H1 (cell line): ENCODE data around the gene CD48. TPM values are rescaled to one million over a fixed set of nuclear protein-coding genes. Genes with fewer than 3 reads are reported as not detected.

Experiments
- CTCF ChIA-PET: fragments of 300-600 bp; sonication (Branson Sonifier 250); formaldehyde crosslinking; loops from one replicate; lab custom pipeline; 2021; ENCODE audit not compliant: partially characterized antibody; lab: Charles Lee
- POLR2A ChIA-PET: fragments of 300-600 bp; sonication (Branson Sonifier 250); formaldehyde crosslinking; loops from one replicate; lab custom pipeline; 2021; ENCODE audit warnings: inconsistent platforms; ENCODE audit not compliant: partially characterized antibody; lab: Charles Lee
- DNase-seq, 2 experiments: peaks; one replicate each; pipeline versions ENCODE4 v3.0.0 to v3.0.0-alpha.2; 2010 to 2022; ENCODE audit warnings: low spot score in 2 of 2, low read depth in 1 of 2, mixed read lengths in 1 of 2
- FAIRE-seq: peaks from 2 replicates; lab custom pipeline; 2011; peaks lifted over from hg19 to GRCh38; lab: Jason Lieb, UNC
- H2AFZ ChIP-seq: 2 replicates; pipeline ENCODE4 v1.8.1; 2012; ENCODE audit warnings: low read length, inconsistent platforms
- H2AK5ac ChIP-seq: 2 replicates; pipeline ENCODE4 v1.6.1; 2013; ENCODE audit warnings: low read depth, low read length
- H2BK120ac ChIP-seq: replicated peaks from 2 replicates; pipeline ENCODE3; 2013; ENCODE audit warnings: low read depth, low read length, inconsistent platforms
- H2BK12ac ChIP-seq: 2 replicates; pipeline ENCODE4 v1.6.1; 2013; ENCODE audit warnings: low read depth, low read length
- H2BK15ac ChIP-seq: 2 replicates; pipeline ENCODE4 v1.6.1; 2013; ENCODE audit warnings: low read length
- H2BK20ac ChIP-seq: 2 replicates; pipeline ENCODE4 v1.6.1; 2013; ENCODE audit warnings: low read length
- H2BK5ac ChIP-seq: 2 replicates; pipeline ENCODE4 v1.6.1; 2013; ENCODE audit warnings: low read depth, low read length
- H3K14ac ChIP-seq: 2 replicates; pipeline ENCODE4 v1.6.1; 2013; ENCODE audit warnings: inconsistent platforms; ENCODE audit not compliant: insufficient read length
- H3K18ac ChIP-seq: 2 replicates; pipeline ENCODE4 v1.6.1; 2013; ENCODE audit warnings: low read length; ENCODE audit errors: extremely low read depth
- H3K23ac ChIP-seq: 2 replicates; pipeline ENCODE4 v1.6.1; 2013; ENCODE audit warnings: inconsistent platforms; ENCODE audit not compliant: insufficient read length
- H3K23me2 ChIP-seq: 2 replicates; pipeline ENCODE4 v1.6.1; 2013; ENCODE audit warnings: low read depth, low read length
- H3K27ac ChIP-seq: 2 replicates; pipeline ENCODE4 v1.6.1; 2011; ENCODE audit warnings: low read depth, low read length, inconsistent platforms
- H3K27me3 ChIP-seq, 4 experiments: replicated peaks in 1 of 4; 1 replicate in 1 of 4; 2 replicates in 3 of 4; pipeline versions ENCODE4 v1.6.1 to v1.8.1; 2011 to 2013; ENCODE audit warnings: low read length in 3 of 4, mild to moderate bottlenecking in 3 of 4, inconsistent platforms in 2 of 4, mixed read lengths in 2 of 4, moderate library complexity in 1 of 4; ENCODE audit not compliant: control insufficient read depth in 3 of 4, insufficient read depth in 3 of 4; ENCODE audit errors: extremely low read depth in 1 of 4
- H3K36me3 ChIP-seq, 4 experiments: 2 replicates each; pipeline versions ENCODE4 v1.6.1 to v1.8.1; 2011 to 2013; ENCODE audit warnings: mild to moderate bottlenecking in 4 of 4, low read length in 3 of 4, moderate library complexity in 2 of 4, control low read depth in 1 of 4, inconsistent platforms in 1 of 4; ENCODE audit not compliant: insufficient read depth in 4 of 4, control insufficient read depth in 2 of 4
- H3K4ac ChIP-seq: replicated peaks from 2 replicates; pipeline ENCODE3; 2013; ENCODE audit warnings: low read length, low read depth, mixed read lengths, inconsistent platforms; ENCODE audit not compliant: insufficient read length
- H3K4me1 ChIP-seq, 4 experiments: replicated peaks in 1 of 4; 1 replicate in 1 of 4; 2 replicates in 3 of 4; pipeline versions ENCODE4 v1.6.1 to v1.8.1; 2011 to 2013; ENCODE audit warnings: low read length in 3 of 4, inconsistent platforms in 2 of 4, mixed read lengths in 1 of 4; ENCODE audit not compliant: insufficient read depth in 4 of 4, control insufficient read depth in 3 of 4
- H3K4me2 ChIP-seq, 2 experiments: 2 replicates each; pipeline versions ENCODE4 v1.6.1 to v1.8.1; 2011 to 2013; ENCODE audit warnings: low read depth in 2 of 2, low read length in 2 of 2, control low read depth in 1 of 2, inconsistent platforms in 1 of 2, mild to moderate bottlenecking in 1 of 2; ENCODE audit not compliant: insufficient read depth in 1 of 2
- H3K4me3 ChIP-seq, 4 experiments: fragments of 200-600, 300-600 bp in 1 of 4; sonication (generic), shearing (Covaris generic), sonication (Bioruptor Twin) in 1 of 4; 2 replicates each; pipeline versions ENCODE4 v1.5.1 to v1.8.1; 2011 to 2016; ENCODE audit warnings: low read length in 4 of 4, low read depth in 3 of 4, control low read depth in 2 of 4, inconsistent platforms in 2 of 4, mild to moderate bottlenecking in 2 of 4, mixed read lengths in 1 of 4, moderate library complexity in 1 of 4; ENCODE audit not compliant: insufficient read depth in 2 of 4; ENCODE audit errors: extremely low read depth in 1 of 4
- H3K56ac ChIP-seq: replicated peaks from 2 replicates; pipeline ENCODE3; 2013; ENCODE audit warnings: low read depth, mild to moderate bottlenecking, mixed read lengths, low read length, inconsistent platforms; ENCODE audit not compliant: insufficient read length
- H3K79me1 ChIP-seq: 2 replicates; pipeline ENCODE4 v1.6.1; 2013; ENCODE audit warnings: low read depth, low read length, control low read depth
- H3K79me2 ChIP-seq, 2 experiments: 2 replicates each; pipeline versions ENCODE4 v1.6.1 to v1.8.1; 2012 to 2013; ENCODE audit warnings: low read length in 2 of 2, mild to moderate bottlenecking in 2 of 2, inconsistent platforms in 1 of 2; ENCODE audit not compliant: insufficient read depth in 2 of 2, control insufficient read depth in 1 of 2
- H3K9ac ChIP-seq, 4 experiments: replicated peaks in 1 of 4; 1 replicate in 1 of 4; 2 replicates in 3 of 4; pipeline versions ENCODE4 v1.6.1 to v1.8.1; 2011 to 2013; ENCODE audit warnings: low read depth in 3 of 4, low read length in 3 of 4, control low read depth in 2 of 4, mild to moderate bottlenecking in 2 of 4, moderate library complexity in 2 of 4, inconsistent platforms in 1 of 4; ENCODE audit errors: extremely low read depth in 1 of 4
- H3K9me3 ChIP-seq, 2 experiments: 2 replicates each; pipeline versions ENCODE4 v1.6.1 to v1.8.1; 2012 to 2013; ENCODE audit warnings: mild to moderate bottlenecking in 2 of 2, moderate library complexity in 2 of 2, control low read depth in 1 of 2, inconsistent platforms in 1 of 2, low read depth in 1 of 2, low read length in 1 of 2, mixed read lengths in 1 of 2; ENCODE audit not compliant: insufficient read depth in 2 of 2
- H4K20me1 ChIP-seq, 2 experiments: replicated peaks in 1 of 2; 2 replicates each; pipeline versions ENCODE3 to v1.8.1; 2011 to 2013; ENCODE audit warnings: inconsistent platforms in 2 of 2, low read length in 2 of 2, mild to moderate bottlenecking in 1 of 2; ENCODE audit not compliant: insufficient read depth in 2 of 2, control insufficient read depth in 1 of 2
- H4K5ac ChIP-seq: 2 replicates; pipeline ENCODE4 v1.6.1; 2013; ENCODE audit warnings: low read length, low read depth, mixed read lengths, inconsistent platforms; ENCODE audit not compliant: insufficient read length
- H4K8ac ChIP-seq: 2 replicates; pipeline ENCODE4 v1.8.0; 2013; ENCODE audit warnings: mild to moderate bottlenecking, moderate library complexity, low read length, inconsistent platforms; ENCODE audit not compliant: insufficient read depth; ENCODE audit errors: extremely low read depth
- H4K91ac ChIP-seq: replicated peaks from 2 replicates; pipeline ENCODE3; 2013; ENCODE audit warnings: low read length, mixed read lengths, inconsistent platforms; ENCODE audit not compliant: insufficient read length
- E2F6 ChIP-seq: IDR thresholded peaks from 2 replicates; pipeline ENCODE4 v1.6.1; 2012; ENCODE audit warnings: inconsistent platforms
- JUN ChIP-seq: IDR thresholded peaks from 2 replicates; pipeline ENCODE4 v1.6.1; 2011; ENCODE audit warnings: low read depth, mild to moderate bottlenecking, improper control_type of control experiment, low read length
- KDM5A ChIP-seq: fragments of 200-600 bp; IDR thresholded peaks from 2 replicates; pipeline ENCODE4 v1.7.1; 2012; ENCODE audit warnings: mild to moderate bottlenecking, low read length, inconsistent platforms, mixed read lengths
- NRF1 ChIP-seq: IDR thresholded peaks from 2 replicates; pipeline ENCODE4 v1.6.1; 2011; ENCODE audit warnings: mild to moderate bottlenecking, low read depth, low read length, improper control_type of control experiment
- POU5F1 ChIP-seq: IDR thresholded peaks from 2 replicates; pipeline ENCODE4 v1.6.1; 2011; ENCODE audit warnings: low read depth, mild to moderate bottlenecking, low read length, moderate library complexity
- SP1 ChIP-seq: IDR thresholded peaks from 2 replicates; pipeline ENCODE4 v1.6.1; 2011; ENCODE audit warnings: low read depth, low read length
- USF2 ChIP-seq: IDR thresholded peaks from 2 replicates; pipeline ENCODE4 v1.6.1; 2011; ENCODE audit warnings: low read length, improper control_type of control experiment
- YY1 ChIP-seq: IDR thresholded peaks from 2 replicates; pipeline ENCODE4 v1.6.1; 2011; ENCODE audit warnings: low read depth, mild to moderate bottlenecking, low read length
- WGBS, 2 experiments: shearing (Covaris generic) in 1 of 2; methylation state at CpG; one replicate each; pipeline versions ENCODE4 v1.1.6 to v1.1.7; 2013 to 2015; ENCODE audit warnings: low lambda C conversion rate in 2 of 2, mixed read lengths in 2 of 2, inconsistent platforms in 1 of 2, low coverage in 1 of 2, missing lambda C conversion rate in 1 of 2; ENCODE audit not compliant: insufficient replicate concordance in 2 of 2, insufficient coverage in 1 of 2, insufficient read length in 1 of 2; ENCODE audit errors: extremely low coverage in 1 of 2, missing lambda C conversion rate in 1 of 2; 5-methylcytosine and 5-hydroxymethylcytosine counted together
- polyA plus RNA-seq, 7 experiments: library from polyadenylated mRNA; depleted of rRNA in 3 of 7; stranded (reverse) in 5 of 7; unstranded in 2 of 7; fragments of >200 nt in 5 of 7; fragments of 200-250 nt in 2 of 7; gene quantifications; 1 replicate in 5 of 7; 2 replicates in 1 of 7; 4 replicates in 1 of 7; pipeline versions ENCODE4 v1.2.1 to v1.2.3, GENCODE V29; 2011 to 2013; ENCODE audit warnings: missing spikeins in 2 of 7, mixed read lengths in 2 of 7
- total RNA-seq: library from RNA; stranded (reverse); fragmentation: NEBNext Ultra II Directional; extraction: Animal tissue kit (Norgen Biotek cat#: 25700); gene quantifications from 2 replicates; pipeline ENCODE4 v1.2.1, GENCODE V29; 2021

CD48 gene
- total and polyA plus RNA-seq, 2 of the 8 experiments (the other 6 are each of a cell fraction or from before 2014, with no cell fraction given), result 0.08 TPM; not detected in 1

- Histone ChIP-seq H4K20me1 (no peaks in the 10 kb centered on the region), H3K4me3 (no peak overlapping the region), H2BK20ac (no peak overlapping the region), H3K23me2 (no peaks in the 10 kb centered on the region), H3K18ac (no peak overlapping the region), H3K79me1 (no peaks in the 10 kb centered on the region), H2AK5ac (no peak overlapping the region), H2BK5ac (no peak overlapping the region), H3K23ac (no peak overlapping the region), H3K27ac (no peak overlapping the region), H2AFZ (no peak overlapping the region), H3K9me3 (no peaks in the 10 kb centered on the region), H4K8ac (no peak overlapping the region), H2BK15ac (no peak overlapping the region), H4K91ac (no peak overlapping the region), H4K5ac (no peak overlapping the region), H3K4me1 (peaks cover 0 to 4% (median 0%) of the 10 kb centered on the region in 4 experiments; a peak in 1 of 7 replicates), H3K27me3 (no peaks in the 10 kb centered on the region), H3K4me2 (no peak overlapping the region), H3K79me2 (no peaks in the 10 kb centered on the region), H3K9ac (no peak overlapping the region), H3K4ac (no peak overlapping the region), H3K14ac (no peak overlapping the region), H2BK120ac (no peak overlapping the region), H3K56ac (no peak overlapping the region), H3K36me3 (no peaks in the 10 kb centered on the region), H2BK12ac (no peak overlapping the region)
- WGBS, 2 experiments, result 71% methylated on average over 4 of the region's 4 CpGs; no CpG with 5 or more reads in 1 of the 2 experiments
- FAIRE-seq (no peak), DNase-seq (no peak)
- no peak for TF ChIP-seq KDM5A
- no peak for TF ChIP-seq POU5F1
- TF ChIP-seq NRF1, result no peak
- TF ChIP-seq YY1, result no peak
- TF ChIP-seq SP1, result no peak
- TF ChIP-seq JUN, result no peak
- TF ChIP-seq E2F6, result no peak
- no peak for TF ChIP-seq USF2
- ChIA-PET CTCF (interaction anchor here (0.5 to 7.7 kb wide), 21 partner anchors 8 to 702 kb away, joined by 3 to 77 read pairs (median 4); partner anchors contain the start of genes CD244, ITLN2 and KLHDC9), POLR2A (no interaction called here)
Measured at GRCh38 chr1:160682983-160683865, 28.4 kb downstream of the CD48 start.
